Epithelial cell of proximal tubule (primary cell): ENCODE data around the gene SLC9B2. TPM values are rescaled to one million over a fixed set of nuclear protein-coding genes. Genes with fewer than 3 reads are reported as not detected.
A peak's percentile ranks its signal among the peaks of the same experiment; 100 is the strongest.

Experiments
- DNase-seq: peaks from one replicate; pipeline ENCODE4 v3.0.0-alpha.2; 2011; ENCODE audit warnings: low read depth
- H3K4me3 ChIP-seq: 2 replicates; pipeline ENCODE4 v1.5.1; 2011; ENCODE audit warnings: low read depth, mild to moderate bottlenecking, low read length
- CTCF ChIP-seq: conservative IDR thresholded peaks from 2 replicates; pipeline ENCODE4 v1.5.1; 2012; ENCODE audit warnings: low read depth, mild to moderate bottlenecking, low read length
- total RNA-seq: library from RNA; depleted of rRNA; stranded (reverse); fragments of >200 nt; gene quantifications from 2 replicates; pipeline ENCODE4 v1.2.3, GENCODE V29; 2015

Gene SLC9B2
- total RNA-seq, 1 donor from 2014 or later: 7.0 TPM

GRCh38 chr4:103060453-103061148 lies 16.0 kb downstream of the SLC9B2 start:
- TF ChIP-seq CTCF: no peak

GRCh38 chr4:103054030-103054429 lies 22.5 kb downstream of the SLC9B2 start:
- H3K4me3 ChIP-seq: no peak overlapping the region
- TF ChIP-seq CTCF: no peak
- DNase-seq: no peak

More at GRCh38 chr4:103060453-103061148, 16.0 kb downstream of the SLC9B2 start:
- no peak for DNase-seq
- H3K4me3 ChIP-seq: no peak overlapping the region

- no peak for TF ChIP-seq CTCF
- no peak overlapping the region for H3K4me3 ChIP-seq
- no peak for DNase-seq
Measured at GRCh38 chr4:103052779-103053178, 23.8 kb downstream of the SLC9B2 start.

- H3K4me3 ChIP-seq: no peak overlapping the region
- DNase-seq: no peak
- TF ChIP-seq CTCF: no peak
Measured at GRCh38 chr4:103052145-103052544, 24.4 kb downstream of the SLC9B2 start.

GRCh38 chr4:103050736-103051436 lies 25.7 kb downstream of the SLC9B2 start:
- DNase-seq: no peak
- no peak for TF ChIP-seq CTCF
- H3K4me3 ChIP-seq: no peak overlapping the region

- no peak overlapping the region for H3K4me3 ChIP-seq
- TF ChIP-seq CTCF: peak; percentile 87
- DNase-seq: peak; percentile 6
Measured at GRCh38 chr4:103046416-103047290, 29.9 kb downstream of the SLC9B2 start.
